ENCODE measurements around the gene CDT1. TPM values are rescaled to one million over a fixed set of nuclear protein-coding genes. Genes with fewer than 3 reads are reported as not detected.

The CDT1 gene
- polyA plus RNA-seq, 1 of the 3 experiments (the other 2 are of a cell fraction) = 6.1 TPM

DNA sequence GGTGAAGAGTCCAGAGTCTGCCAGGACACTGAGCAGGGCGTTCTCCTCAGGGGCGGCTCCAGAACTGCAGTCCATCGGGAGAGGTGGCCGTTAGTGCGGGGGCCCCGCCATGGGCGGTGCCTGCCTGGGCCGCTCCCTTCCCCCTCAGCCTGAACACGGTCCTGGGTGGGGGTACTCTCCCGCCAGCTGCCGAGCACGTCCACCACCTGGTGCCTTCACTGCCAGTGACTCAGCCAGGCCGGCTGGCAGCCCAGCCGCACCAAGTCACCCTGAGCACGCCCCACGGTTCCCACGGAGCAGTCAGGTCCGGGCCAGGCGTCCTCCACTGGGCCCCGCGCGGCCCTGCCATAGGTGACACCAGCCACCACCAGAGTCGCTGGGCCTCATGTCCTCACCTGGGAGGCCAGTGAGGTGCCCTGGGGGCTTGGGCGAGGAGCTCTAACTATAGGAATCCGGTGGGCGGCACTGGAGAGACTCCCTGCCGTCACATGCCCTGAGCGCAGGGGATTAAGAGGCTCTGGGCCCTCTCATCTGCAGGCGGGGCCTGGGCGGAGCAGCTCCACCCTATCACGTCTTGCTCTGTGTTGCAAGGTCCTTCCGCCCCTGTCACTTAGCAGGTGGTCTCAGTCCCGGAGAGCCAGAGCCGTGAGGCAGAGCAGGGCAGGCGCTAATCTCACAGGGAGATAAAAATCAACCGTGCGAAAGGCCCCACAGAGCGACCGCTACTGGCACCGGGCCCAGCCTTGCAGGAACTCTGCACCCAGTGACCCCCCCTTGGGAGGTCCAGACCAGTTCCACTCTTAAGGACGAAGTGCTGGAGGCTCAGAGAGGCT lies 32.9 kb upstream of the CDT1 start (continued):
- TF ChIP-seq, protein P1, sequence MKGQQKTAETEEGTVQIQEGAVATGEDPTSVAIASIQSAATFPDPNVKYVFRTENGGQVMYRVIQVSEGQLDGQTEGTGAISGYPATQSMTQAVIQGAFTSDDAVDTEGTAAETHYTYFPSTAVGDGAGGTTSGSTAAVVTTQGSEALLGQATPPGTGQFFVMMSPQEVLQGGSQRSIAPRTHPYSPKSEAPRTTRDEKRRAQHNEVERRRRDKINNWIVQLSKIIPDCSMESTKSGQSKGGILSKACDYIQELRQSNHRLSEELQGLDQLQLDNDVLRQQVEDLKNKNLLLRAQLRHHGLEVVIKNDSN (IDR thresholded peaks at IDR 0.05; ENCODE audit: borderline replicate concordance, low read depth) = peak; percentile 34; the same call in 1 of the 2 replicates
- TF ChIP-seq GABPA (IDR thresholded peaks at IDR 0.05; ENCODE audit: low read depth) = no peak
- no peak for TF ChIP-seq EZH2phosphoT487 (IDR thresholded peaks at IDR 0.05; ENCODE audit: borderline replicate concordance, low read depth)

DNA sequence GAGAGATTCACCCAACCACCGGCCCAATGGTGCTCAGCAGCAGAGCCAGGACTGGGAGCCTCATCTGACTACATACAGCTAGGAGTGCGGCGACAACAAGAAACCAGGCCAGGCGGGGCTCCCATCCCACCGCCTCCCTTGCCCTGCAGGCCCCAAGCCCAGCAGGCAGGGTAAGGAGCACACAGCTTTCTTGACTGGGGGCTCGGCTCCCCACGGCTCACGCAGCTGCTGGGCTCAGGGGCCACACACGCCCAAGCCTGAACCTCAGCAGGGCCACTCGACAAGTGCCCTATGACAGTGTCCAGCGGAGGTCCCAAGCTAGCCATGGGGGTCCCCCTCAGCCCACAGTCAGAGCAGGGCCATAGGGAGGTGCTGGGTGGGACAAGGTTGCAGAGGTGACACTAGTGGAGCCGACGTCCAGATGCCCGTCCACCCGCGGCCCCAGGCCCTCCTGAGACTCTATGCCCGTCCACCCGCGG lies 32.3 kb upstream of the CDT1 start:
- POLR2A ChIA-PET = interaction anchor here (0.5 kb wide), 1 partner anchor 193 kb away, joined by 4 read pairs; no protein-coding TSS in a partner anchor
- no peak overlapping the region for H2AFZ ChIP-seq (ENCODE audit: low read depth)
- no peaks in the 10 kb centered on the region for H3K36me3 ChIP-seq (replicated peaks in 1 of 2; ENCODE audit: control insufficient read depth in 1 of 2, insufficient read depth in 2 of 2, low read length in 1 of 2)
- H4K20me1 ChIP-seq (ENCODE audit: insufficient read depth) = peaks cover 94% of the 10 kb centered on the region
- H3K9me3 ChIP-seq = no peaks in the 10 kb centered on the region
- peak overlapping the region in 1 of 2 experiments; percentile 88; a peak in 2 of 4 replicates for H3K27ac ChIP-seq (ENCODE audit: low read depth in 2 of 2, low read length in 1 of 2)
- H3K4me2 ChIP-seq = peak overlapping the region; percentile 79
- TF ChIP-seq FOSL2 (IDR thresholded peaks at IDR 0.05; ENCODE audit: borderline replicate concordance, low read depth) = no peak
- TF ChIP-seq EP300 (IDR thresholded peaks at IDR 0.05; ENCODE audit: borderline replicate concordance in 1 of 2, low read depth in 1 of 2, low read length in 1 of 2) = no peak
- no peak for TF ChIP-seq FOXJ3 (CRISPR knock-in tag; IDR thresholded peaks at IDR 0.05)
- TF ChIP-seq MXI1 (IDR thresholded peaks at IDR 0.05; ENCODE audit: low read depth, low read length) = no peak
- TF ChIP-seq, protein P2, sequence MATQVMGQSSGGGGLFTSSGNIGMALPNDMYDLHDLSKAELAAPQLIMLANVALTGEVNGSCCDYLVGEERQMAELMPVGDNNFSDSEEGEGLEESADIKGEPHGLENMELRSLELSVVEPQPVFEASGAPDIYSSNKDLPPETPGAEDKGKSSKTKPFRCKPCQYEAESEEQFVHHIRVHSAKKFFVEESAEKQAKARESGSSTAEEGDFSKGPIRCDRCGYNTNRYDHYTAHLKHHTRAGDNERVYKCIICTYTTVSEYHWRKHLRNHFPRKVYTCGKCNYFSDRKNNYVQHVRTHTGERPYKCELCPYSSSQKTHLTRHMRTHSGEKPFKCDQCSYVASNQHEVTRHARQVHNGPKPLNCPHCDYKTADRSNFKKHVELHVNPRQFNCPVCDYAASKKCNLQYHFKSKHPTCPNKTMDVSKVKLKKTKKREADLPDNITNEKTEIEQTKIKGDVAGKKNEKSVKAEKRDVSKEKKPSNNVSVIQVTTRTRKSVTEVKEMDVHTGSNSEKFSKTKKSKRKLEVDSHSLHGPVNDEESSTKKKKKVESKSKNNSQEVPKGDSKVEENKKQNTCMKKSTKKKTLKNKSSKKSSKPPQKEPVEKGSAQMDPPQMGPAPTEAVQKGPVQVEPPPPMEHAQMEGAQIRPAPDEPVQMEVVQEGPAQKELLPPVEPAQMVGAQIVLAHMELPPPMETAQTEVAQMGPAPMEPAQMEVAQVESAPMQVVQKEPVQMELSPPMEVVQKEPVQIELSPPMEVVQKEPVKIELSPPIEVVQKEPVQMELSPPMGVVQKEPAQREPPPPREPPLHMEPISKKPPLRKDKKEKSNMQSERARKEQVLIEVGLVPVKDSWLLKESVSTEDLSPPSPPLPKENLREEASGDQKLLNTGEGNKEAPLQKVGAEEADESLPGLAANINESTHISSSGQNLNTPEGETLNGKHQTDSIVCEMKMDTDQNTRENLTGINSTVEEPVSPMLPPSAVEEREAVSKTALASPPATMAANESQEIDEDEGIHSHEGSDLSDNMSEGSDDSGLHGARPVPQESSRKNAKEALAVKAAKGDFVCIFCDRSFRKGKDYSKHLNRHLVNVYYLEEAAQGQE (IDR thresholded peaks at IDR 0.05; ENCODE audit: low read depth, low read length) = no peak
- no peak for TF ChIP-seq RCOR1 (IDR thresholded peaks at IDR 0.05; ENCODE audit: low read length)
- TF ChIP-seq TCF12 (IDR thresholded peaks at IDR 0.05) = no peak
- TF ChIP-seq YY1 (IDR thresholded peaks at IDR 0.05; ENCODE audit: low read depth) = no peak
- TF ChIP-seq JUND (IDR thresholded peaks at IDR 0.05) = no peak
- TF ChIP-seq, protein P1 (IDR thresholded peaks at IDR 0.05; ENCODE audit: borderline replicate concordance, low read depth) = no peak
- TF ChIP-seq, protein P3, sequence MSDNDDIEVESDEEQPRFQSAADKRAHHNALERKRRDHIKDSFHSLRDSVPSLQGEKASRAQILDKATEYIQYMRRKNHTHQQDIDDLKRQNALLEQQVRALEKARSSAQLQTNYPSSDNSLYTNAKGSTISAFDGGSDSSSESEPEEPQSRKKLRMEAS (IDR thresholded peaks at IDR 0.05; ENCODE audit: low read depth) = no peak
- no peak for TF ChIP-seq RAD21 (IDR thresholded peaks at IDR 0.05; ENCODE audit: low read length)
- TF ChIP-seq SMC3 (IDR thresholded peaks at IDR 0.05; ENCODE audit: low read depth, low read length) = no peak
- TF ChIP-seq RXRA (IDR thresholded peaks at IDR 0.05; ENCODE audit: borderline replicate concordance, low read depth) = no peak
- TF ChIP-seq NRF1 (IDR thresholded peaks at IDR 0.05; ENCODE audit: low read depth, low read length) = no peak
- TF ChIP-seq, protein P4, sequence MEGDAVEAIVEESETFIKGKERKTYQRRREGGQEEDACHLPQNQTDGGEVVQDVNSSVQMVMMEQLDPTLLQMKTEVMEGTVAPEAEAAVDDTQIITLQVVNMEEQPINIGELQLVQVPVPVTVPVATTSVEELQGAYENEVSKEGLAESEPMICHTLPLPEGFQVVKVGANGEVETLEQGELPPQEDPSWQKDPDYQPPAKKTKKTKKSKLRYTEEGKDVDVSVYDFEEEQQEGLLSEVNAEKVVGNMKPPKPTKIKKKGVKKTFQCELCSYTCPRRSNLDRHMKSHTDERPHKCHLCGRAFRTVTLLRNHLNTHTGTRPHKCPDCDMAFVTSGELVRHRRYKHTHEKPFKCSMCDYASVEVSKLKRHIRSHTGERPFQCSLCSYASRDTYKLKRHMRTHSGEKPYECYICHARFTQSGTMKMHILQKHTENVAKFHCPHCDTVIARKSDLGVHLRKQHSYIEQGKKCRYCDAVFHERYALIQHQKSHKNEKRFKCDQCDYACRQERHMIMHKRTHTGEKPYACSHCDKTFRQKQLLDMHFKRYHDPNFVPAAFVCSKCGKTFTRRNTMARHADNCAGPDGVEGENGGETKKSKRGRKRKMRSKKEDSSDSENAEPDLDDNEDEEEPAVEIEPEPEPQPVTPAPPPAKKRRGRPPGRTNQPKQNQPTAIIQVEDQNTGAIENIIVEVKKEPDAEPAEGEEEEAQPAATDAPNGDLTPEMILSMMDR (IDR thresholded peaks at IDR 0.05) = no peak
- no peak for TF ChIP-seq EZH2phosphoT487 (IDR thresholded peaks at IDR 0.05; ENCODE audit: borderline replicate concordance, low read depth)
- H3K9me2 ChIP-seq = no peaks in the 10 kb centered on the region
- no peak for DNase-seq
- H3F3A ChIP-seq (replicated peaks; ENCODE audit: insufficient read depth) = peaks cover 34% of the 10 kb centered on the region
- H3K9ac ChIP-seq = no peak overlapping the region
- H3K4me1 ChIP-seq (ENCODE audit: control insufficient read depth in 1 of 2, insufficient read depth in 2 of 2, low read depth in 1 of 2, low read length in 1 of 2) = peaks cover 35 to 67% of the 10 kb centered on the region in 2 experiments; a peak in 3 of 4 replicates
- H3K4me3 ChIP-seq (ENCODE audit: low read depth in 2 of 2, low read length in 1 of 2) = no peak overlapping the region
- peaks cover 94% of the 10 kb centered on the region for H3K79me2 ChIP-seq (ENCODE audit: insufficient read depth)
- WGBS (ENCODE audit: low lambda C conversion rate) = 83% methylated on average over 13 of the region's 19 CpGs
- no peaks in the 10 kb centered on the region for H3K27me3 ChIP-seq (ENCODE audit: insufficient read depth)
- CTCF ChIA-PET = interaction anchor here (1.2 to 30.9 kb wide), 5 partner anchors 9 to 31 kb away, joined by 3 to 540 read pairs (median 8); no protein-coding TSS in a partner anchor

Measured in SK-N-SH (cell line).